HG02571 (cell line): ENCODE results near the gene NCS1.
"Not testable (repeated sequence)": the region's sequence is repeated elsewhere in the genome, so short reads cannot be mapped to it uniquely, and the experiment has no call there.

Experiments
- ATAC-seq: cut with Tn5 transposase; IDR thresholded peaks from one replicate; pipeline ENCODE4 v1.9.1; 2021; ENCODE audit warnings: mild to moderate bottlenecking, moderate library complexity; ENCODE audit not compliant: unreplicated experiment

NCS1 gene

DNA sequence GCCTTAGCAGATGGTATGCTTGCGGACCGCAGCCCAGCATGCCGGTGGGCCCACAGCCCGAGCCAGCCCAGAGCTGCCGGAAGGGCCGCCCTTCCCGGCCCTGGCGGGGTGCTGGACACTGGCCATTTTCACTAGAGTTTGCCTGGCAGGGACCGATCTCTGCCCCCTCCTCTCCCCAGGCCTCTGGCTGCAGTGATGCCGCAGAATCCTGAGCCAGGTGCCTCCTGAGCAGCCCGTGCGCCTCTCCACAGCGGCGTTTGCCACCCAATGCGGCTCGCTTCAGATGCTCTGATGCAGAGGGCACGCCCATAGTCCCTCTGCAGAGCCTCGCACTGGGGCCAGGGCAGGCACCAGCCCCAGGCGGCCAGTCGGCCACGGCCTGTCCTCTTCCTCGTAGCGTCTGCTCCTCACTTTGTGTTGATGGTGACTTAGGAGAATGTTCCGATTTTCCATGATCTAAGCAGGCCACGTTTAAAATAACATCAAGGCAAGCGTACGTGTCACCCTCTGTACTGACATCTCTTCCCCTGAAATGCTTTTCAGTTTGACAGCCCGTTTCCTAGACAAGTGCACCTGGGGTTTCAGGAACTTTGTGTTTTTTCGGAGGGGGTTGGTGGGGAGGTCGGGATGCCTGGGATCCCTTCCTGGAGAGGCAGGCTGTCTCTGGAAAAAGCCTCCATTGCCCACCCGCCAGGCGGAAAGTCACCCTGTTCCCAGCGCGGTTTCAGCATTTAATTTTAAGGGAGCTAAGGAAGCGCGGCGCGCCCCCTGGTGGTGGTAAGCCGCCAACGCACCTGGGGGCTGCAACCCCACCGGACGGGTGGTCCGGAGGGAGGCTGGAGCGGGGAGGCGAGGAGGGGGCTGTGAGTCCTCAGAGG is 63.6 kb downstream of the NCS1 start:
- ATAC-seq = no peak

DNA sequence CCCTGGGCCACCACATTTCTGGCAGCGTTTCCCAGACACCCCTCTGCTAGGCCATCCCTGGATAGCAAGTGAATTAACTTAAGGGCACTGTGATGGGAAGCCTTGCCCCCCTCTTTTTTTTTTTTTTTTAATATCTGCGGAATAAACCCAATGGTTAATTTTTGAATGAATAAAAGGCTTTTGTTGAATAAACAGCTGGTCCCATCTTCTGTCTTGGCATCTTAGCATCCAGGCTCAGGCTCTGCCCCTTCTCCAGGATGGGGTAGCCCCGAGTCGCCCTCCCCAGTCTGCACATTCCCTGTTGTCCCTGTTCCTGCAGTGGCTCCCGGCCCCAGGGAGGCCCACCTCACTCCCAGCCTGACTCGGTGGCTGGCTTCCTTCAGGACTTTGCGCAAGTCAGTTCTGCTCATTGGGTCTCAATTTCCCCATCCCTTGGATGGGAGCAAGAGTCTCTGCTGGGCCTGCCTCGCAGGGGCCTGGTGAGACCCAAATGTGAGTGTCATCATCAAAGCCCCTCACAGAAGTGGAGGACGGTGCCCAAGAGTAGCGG is 64.3 kb downstream of the NCS1 start:
- no peak for ATAC-seq

DNA sequence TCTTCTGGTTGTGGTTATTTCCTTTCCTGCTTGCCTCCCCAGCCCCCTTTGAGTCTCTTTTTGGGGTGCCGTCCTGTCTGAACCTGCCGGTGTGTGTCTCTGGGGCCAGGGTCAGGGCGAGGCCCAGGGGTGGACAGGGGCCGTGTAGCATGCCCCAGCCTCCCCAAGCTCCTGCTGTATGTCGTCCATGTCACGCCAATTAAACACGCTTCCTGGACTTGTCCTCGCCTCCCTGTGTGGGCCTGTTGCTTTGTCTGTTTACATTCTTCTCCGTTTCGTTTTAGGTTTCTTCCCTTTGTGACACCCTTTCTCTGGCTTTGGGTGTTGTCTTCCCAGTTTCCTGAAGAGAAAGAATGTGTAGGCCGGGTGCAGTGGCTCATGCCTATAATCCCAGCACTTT is 64.9 kb downstream of the NCS1 start:
- ATAC-seq = no peak

DNA sequence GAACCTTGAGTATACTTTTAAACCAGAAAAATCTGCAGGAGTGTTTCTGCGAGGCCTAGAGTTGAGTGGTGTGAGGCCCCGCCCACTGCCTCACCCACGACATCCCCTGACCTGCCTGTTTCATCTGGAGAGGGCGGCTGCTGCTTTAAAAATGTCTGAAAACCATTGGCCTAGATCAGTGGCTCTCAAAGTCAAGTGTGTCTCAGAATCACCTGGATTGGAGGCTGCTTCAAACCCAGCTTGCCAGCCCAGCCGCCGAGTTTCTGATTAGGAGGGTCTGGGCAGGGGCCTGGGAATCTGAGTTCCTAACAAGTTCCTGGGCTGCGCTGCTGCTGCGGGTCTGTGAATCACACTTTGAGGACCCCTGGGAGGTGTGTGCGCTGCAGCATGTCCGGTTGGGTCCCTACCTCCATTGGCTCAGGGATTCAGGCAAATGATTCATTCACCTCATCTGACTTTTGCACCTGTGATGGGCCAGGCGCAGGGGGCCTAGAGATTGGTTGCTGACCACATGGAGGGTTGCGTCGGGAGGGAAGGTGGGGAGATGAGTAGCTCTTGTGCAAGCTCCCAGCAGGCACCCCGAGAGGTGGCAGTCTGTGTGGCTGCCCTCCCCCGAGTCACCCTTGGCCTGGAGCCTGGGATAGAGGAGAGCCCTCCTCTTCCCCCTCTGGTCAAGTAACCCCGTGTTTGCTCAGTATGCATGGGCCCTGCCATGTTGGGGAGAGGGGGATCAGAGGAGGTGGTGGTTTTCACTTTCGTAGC is 65.7 kb downstream of the NCS1 start:
- no peak for ATAC-seq

DNA sequence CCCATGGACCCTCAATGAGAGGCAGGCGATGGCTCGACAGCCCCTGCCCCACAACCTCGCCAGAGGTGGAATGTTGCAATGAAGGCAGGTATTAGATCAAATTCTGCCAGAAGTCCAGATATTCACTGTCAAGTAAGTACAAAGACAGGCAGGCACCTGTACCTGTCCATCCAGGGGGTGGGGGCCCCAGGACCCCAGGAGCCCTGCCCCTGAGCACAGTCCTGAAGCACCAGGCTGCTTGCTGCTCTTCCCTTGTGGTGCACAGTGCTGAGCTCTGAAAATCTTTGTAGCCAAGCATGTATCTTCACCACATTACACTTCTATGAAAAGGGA is 67.1 kb downstream of the NCS1 start:
- no peak for ATAC-seq

DNA sequence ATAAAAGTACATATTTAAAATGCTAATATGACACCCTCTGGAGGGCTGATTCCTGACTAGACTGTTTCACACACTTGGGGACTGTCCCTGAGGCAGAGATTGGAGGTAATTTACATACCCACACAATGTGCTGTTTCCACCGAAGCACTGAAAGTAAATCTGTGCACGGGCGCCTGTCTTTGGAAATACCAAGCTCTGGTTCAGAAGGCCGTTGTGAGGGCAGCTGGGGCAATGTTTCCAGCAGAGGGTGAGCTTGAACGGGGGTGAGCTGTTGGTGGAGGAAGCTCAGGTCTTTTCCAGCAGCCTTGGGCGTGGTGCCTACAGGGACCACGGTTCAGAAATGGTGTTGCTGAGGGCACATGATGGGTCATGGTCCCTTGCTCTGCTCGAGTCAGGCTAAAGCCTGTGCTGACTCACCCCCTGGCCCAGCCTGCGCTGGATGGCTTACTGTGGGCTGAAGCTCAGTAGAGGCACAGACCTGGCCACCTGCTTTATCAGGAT is 67.6 kb downstream of the NCS1 start:
- peak; percentile 57 for ATAC-seq

- ATAC-seq = no peak
These were observed 68.4 kb downstream of the NCS1 start for GRCh38 chr9:130240410-130241197.

DNA sequence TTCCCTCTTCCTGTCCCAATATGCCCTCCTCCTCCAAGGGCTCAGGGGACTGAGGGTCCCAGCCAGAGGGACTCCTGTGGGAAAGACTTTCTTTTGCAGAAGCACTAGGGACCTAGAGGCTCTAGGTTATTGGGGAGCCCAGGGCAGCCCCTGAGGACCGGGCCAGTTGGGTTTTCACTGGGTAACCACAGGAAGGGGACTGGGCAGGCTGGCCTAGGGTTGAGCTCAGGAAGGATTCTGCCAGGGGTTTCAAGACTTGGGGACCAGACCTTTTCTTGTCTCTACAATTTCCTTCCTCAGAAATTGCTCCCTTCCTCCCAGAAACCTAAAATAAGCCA is 69.0 kb downstream of the NCS1 start:
- ATAC-seq = no peak

GRCh38 chr9:130242270-130243014 is 70.2 kb downstream of the NCS1 start:
- no peak for ATAC-seq

DNA sequence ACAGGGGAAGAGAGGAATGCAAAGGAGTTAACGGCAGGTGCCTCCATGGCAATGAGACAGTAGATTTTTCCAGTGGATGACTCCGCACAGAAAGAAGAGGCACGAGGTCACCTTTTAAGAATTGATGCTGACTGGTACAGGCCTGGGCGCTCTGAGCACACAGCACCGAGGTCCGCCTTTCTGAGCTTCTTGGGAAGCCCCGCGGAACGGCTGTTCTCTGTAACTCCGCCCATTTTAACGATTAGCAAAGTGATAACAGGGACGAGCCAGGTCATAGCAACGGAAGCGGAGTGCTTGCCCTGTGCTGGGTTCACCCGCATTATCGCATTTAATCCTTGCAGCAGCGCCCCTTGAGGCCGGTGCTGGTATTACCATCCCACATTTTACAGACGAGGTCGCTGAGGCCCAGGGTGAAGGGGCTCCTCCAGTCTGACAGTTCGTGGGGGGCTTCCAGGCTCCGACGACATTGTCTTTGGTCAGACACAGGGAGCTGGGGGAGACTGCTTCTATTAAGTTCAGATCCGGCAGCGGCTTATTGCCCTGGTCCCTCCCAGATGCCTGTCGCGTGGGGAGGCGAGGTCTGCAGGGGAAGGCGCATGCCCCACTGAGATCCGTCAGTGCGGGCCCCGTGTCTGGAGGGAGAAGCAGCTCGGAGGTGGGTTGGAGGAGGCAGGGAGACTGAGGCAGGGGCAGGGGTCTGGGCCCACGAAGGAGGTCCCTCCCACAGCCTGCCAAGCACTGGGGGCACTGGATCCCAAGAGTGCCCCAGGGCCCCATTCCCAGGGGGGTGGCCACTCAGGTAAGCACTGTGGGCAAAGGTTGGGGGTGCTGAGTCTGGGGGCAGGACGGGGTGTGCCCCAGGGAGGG is 71.0 kb downstream of the NCS1 start:
- no peak for ATAC-seq

DNA sequence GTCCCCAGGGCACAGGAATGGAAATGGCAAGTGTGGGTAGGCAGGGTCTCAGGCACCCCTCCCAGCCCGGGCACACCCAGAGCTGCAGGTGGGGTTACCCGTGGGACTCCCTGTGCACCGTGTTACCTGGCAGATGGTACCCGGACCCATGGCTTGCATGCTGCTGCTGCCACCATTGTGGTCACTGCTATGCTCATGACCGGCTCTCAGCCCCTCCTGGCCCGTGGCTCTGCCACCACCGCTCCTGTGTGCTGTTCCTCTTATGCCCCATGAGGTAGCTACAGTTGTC is 71.6 kb downstream of the NCS1 start:
- no peak for ATAC-seq

DNA sequence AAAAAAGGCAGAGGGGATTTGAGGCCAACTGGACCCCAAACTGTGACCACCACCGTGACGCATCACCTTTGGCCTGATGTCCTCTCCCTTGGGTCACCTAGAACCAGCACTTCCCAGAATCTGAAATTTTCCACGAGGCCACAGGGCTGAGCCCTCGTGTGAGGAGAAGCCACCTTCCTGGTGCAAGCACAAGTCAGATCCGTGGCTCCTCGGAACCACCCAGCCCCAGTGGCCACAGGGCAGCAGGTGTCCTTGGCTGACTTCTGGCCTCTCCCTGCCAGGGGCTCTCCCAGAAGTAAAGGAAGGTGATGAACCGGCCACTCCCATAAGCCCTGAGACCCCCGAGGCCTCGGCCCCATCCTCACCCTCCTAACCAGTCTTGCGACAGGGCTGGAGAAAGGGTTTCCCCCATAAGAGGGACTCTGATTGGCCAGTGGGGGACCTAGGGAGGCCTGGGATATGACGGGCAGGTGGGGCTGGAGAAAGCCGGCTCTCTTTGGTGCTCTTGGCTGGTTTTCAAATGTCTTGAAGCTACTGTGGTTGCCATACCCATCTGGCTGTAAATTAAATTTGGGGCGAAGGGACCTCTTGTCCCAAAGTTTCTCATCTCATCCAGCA is 72.5 kb downstream of the NCS1 start:
- ATAC-seq = no peak

GRCh38 chr9:130245474-130245873 is 73.3 kb downstream of the NCS1 start:
- ATAC-seq = no peak

- no peak for ATAC-seq
These were observed 73.9 kb downstream of the NCS1 start for GRCh38 chr9:130246126-130246525.

- no peak for ATAC-seq
These were observed 82.8 kb downstream of the NCS1 start for GRCh38 chr9:130254747-130255630.

DNA sequence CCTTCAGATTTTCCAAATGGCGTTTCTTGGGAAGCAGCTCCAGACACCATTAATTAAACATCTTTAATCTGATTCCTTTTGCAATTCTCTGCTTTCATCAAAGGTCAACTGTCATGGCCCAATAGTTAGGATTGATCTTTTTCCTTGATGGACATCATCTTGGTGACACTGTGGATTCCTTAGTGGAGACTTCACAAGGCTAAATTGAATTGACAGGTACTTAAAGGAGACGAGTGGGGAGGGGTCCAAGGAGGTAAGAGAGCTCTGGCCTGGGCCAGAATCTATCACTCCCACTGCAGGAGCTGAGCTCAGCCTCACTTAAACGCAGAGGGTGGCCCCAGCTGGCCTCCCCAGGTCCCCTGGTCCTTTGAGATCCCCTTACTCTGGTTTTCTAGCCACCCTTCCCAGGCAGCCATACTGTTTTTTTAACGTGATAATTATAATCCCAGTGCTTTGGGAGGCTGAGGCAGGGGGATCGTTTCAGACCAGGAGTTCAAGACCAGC is 83.5 kb downstream of the NCS1 start:
- no peak for ATAC-seq

DNA sequence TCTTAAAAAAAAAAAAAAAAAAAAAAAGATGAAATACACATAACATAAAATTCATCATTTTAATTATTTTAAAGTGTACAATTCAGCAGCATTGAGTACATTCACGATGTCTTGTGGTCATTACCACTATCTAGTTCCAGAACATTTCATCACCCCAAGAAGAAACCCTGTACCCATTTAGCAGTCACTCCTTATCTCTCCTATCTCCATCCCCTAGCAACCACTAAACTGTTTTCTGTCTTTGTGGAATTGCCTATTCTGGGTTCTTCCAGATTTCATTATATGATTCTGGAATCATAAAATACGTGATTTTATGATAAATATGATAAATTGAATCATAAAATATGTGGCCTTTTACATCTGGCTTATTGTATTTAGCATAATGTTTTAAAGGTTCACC is 84.4 kb downstream of the NCS1 start:
- ATAC-seq = no peak

DNA sequence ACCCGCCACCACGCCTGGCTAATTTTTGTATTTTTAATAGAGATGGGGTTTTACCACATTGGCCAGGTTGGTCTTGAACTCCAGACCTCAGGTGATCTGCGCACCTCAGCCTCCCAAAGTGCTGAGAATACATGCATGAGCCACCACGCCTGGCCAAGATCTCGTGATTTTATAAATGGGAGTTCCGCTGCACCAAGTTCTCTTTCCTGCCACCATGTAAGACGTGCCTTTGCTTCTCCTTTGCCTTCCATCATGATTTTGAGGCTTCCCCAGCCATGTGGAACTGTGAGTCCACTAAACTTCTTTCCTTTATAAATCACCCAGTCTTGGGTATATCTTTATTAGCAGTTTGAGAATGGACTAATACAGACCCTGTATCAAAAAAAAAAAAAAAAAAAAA is 85.9 kb downstream of the NCS1 start:
- not testable (repeated sequence) for ATAC-seq
